ENCODE results near the gene IL36G.
A peak's percentile ranks its signal among the peaks of the same experiment; 100 is the strongest.

The IL36G gene

DNA sequence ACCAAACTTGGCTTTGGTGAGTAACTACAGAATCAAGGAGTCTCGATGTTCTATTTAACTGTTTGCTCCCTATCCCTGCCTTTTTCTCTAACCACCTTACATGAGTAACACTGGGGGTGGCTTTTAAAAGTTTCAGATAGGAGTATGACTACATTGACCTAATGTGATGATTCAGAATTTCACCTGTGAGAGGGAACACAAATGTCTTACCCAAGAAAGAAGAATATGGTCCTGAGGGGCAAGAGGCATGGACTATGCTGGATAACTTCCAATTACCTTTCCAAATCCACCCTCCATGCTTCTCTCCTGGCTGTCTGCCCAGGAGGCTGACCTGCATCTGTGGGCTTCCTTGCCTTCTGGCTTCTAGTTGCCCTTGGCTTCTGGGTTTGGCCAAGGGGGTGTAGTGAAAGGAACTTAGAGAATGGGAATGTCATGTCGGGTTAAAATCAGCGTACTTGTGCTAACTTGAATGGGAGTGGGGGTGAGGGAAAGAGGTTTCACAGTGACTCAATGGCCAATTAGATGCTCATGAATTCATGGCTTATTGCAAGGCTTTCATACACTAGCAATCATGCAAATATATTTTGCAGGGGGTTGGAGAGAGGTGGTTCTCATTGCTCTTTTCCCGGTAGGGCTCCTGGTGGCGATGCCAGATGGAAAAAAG lies 5.3 kb upstream of the IL36G start:
- DNase-seq (ENCODE audit: low read depth): no peak

DNA sequence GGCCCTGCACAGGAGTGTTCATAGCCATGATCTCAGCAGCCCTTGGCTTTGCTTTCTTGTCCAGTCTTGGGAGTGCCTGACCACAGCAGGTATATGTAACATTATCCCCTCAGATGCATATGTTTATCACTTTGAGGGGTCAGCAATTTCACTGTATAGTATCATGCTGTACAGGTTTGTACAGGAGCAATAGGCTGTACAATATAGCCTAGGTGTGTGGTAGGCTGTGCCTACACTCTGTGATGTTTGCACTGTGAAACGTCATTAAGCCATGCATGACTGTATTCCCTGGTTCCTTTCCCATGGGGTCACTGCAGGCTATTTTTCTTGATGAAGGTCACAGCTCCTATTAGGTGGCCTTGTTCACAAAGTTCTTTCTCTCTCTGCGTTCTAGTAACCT lies 4.7 kb upstream of the IL36G start:
- DNase-seq (ENCODE audit: low read depth): no peak

DNA sequence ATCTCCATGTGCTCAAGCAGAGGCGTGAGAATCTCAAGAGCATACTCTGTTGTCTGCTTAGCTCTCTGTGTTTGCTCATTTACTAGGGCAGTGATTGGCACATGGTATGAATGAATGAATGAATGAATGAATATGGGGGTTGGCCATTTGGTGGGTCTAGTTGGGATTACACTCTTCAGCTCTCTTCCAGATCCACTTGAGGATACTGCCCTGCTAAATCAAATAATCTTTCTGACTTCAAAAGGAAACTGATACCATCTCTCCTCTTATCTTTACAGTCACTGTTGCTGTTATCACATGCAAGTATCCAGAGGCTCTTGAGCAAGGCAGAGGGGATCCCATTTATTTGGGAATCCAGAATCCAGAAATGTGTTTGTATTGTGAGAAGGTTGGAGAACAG lies 1.9 kb downstream of the IL36G start:
- no peak for DNase-seq (ENCODE audit: low read depth)

DNA sequence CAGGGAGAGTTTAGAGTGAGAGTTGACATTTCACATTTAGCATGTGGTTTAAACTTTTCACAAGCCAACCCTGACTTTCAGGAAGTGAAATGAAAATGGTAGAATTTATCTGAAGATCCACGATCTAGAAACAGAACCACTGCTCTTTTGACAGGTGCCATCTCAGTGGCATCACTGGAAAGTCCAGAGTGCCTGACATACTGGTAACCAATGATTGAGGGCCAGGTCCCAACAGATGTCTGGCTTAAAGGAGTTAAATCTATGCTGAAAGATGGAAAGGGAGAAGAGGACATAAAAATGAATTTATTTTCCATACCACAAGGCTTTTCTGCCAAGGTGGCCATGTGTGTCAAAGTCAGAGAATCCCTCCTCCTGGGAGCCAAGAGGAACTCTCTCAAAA lies 2.7 kb downstream of the IL36G start:
- DNase-seq (ENCODE audit: low read depth): no peak

DNA sequence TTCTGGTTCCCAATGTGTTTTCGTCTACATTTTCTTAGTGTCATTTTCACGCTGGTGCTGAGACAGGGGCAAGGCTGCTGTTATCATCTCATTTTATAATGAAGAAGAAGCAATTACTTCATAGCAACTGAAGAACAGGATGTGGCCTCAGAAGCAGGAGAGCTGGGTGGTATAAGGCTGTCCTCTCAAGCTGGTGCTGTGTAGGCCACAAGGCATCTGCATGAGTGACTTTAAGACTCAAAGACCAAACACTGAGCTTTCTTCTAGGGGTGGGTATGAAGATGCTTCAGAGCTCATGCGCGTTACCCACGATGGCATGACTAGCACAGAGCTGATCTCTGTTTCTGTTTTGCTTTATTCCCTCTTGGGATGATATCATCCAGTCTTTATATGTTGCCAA lies 7.3 kb downstream of the IL36G start:
- no peak for DNase-seq (ENCODE audit: low read depth)

DNA sequence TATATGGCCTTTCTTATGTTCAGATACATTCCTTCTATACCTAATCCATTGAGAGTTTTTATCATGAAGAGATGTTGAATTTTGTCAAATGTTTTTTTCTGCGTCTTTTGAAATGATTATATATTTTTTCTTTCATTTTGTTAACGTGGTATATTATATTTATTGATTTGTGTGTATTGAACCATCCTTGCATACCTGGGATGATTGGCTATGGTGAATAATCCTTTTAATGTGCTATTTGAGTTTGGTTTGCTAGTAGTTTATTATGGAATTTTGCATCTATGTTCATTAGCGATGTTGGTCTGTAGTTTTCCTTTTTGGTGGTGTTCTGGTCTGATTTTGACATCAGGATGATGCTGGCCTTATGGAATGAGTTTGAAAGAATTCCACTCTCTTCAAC lies 11.8 kb downstream of the IL36G start:
- no peak for DNase-seq (ENCODE audit: low read depth)

DNA sequence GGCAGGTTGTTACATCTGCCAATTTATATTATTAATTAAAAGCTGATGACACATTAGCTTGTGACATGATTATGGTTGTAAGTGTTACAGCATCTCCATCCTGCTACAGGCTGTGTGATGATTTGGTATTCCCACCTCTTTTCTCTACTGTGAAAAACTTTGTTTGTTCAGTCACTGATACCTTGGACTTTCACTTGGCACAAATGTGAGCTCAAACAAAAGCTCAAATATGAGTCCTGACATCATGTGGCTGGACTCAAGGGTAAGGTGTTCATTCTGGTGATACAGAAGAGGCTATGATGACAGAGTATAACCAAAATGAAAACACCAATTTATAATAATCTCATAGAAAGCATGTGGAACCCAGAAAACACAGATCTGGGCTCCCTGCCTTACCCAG lies 16.0 kb downstream of the IL36G start:
- DNase-seq (ENCODE audit: low read depth): no peak

DNA sequence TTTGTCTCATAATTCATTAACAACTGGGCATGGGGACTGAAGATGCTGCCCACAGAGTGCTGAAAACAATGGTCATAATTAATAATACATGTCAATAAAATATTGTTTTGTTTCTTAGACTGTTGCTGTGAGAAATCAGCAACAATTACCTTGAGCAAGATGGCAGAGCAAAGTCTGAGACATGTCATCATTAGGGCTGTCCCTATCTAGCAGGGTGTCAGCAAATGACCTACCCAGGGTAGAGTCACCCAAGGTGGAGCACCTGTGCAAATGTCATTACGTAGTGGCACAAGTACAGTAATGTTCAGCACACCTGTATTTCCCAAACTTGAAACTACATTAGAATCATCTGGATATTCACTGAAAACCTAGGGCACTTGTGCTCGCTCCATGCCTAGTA lies 16.8 kb downstream of the IL36G start:
- DNase-seq (ENCODE audit: low read depth): no peak

DNA sequence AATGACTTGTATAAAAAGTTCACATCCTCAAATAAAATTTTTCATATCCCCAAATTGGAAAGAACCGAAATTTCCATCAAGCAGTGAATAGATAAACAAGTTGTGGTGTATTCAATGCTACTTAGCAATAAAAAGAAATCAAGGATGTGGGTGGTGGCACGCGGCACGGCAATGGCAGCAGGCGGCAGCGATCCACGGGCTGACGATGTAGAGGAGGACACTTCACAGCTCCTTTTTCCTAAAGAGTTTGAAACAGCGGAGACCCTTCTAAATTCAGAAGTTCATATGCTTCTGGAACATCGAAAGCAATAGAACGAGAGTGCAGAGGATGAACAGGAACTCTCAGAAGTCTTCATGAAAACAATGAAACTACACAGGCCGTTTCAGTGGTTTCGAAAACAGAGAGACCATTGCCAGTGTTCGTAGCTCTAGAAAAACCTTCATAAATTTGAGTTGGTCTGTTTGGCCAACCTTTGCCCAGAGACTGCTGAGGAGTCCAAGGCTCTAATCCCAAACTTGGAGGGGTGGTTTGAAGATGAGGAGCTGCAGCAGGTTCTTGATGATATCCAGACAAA lies 17.6 kb downstream of the IL36G start:
- DNase-seq (ENCODE audit: low read depth): no peak

DNA sequence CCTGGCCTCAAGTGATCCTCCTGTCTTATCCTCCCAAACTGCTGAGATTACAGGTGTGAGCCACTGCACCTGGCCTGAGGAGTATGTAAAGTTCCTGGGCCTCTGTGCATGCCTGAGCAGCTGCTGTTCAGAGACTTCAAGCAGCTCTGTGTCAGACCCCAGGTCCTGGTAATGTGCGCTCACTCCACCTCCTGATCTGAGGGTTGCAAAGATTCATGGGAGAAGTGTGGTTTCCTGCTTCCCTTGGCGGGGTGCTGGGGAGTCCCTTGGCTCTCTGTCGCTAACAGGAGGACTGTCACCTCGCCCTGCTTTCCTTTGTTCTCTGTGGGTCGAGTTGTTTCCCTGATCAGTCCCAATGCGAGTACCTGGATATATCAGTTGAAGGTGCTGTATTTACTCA lies 18.8 kb downstream of the IL36G start:
- peak; percentile 26 for DNase-seq (ENCODE audit: low read depth)

DNA sequence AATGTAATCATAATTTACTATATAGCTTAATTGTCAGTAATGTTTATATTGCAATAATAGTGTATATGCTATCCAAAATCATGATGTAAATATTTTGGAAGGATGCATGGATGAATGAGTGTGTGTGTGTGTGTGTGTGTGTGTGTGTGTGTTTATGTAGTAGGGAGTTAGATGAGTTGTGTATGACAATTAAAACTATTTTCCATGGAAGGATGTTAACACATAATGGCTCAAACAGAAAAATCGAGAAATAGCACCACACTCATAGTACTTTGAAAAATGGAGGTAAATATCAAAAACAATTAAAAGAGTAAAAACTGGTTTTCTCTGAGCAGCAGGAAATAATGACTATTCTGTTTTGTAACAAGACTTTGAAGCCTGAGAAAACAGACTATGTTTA lies 19.3 kb downstream of the IL36G start:
- no peak for DNase-seq (ENCODE audit: low read depth)

DNA sequence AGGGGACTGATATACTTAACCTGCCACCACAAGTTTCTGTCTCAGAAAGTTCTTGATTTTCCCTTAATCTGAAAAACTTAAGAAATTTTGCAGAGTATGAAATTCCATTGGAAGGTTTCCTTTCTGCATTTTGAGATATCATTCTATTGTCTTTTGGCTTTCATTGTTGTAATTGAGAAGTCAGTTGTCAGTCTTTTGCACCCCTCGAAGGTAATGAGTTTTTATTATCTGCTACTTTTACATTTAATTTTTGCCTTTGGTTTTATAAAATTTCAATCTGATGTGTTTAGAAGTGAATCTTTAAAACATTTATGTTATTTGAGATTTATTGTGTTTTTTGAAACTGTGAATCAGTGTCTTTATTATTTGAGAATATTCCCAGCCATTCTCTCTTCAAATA lies 22.6 kb downstream of the IL36G start:
- no peak for DNase-seq (ENCODE audit: low read depth)

DNA sequence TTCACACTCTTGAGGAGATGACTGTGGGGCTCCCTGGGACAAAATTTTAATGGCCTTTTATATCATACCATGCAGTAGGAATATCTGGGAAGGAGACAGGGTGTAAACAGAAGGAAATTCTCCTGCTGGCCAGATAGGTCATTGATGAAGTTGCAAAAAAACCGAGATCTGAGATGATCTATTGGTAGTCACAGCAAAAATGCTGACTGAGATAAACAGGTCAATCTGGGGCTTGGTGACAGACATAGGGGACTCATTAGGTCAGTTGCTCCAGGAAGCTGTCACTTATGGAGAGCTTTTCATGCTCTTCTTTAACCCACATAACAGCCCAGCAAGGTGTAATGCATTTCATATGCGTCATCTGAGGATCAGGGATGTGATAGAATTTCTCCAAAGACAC lies 24.9 kb downstream of the IL36G start:
- DNase-seq (ENCODE audit: low read depth): no peak

DNA sequence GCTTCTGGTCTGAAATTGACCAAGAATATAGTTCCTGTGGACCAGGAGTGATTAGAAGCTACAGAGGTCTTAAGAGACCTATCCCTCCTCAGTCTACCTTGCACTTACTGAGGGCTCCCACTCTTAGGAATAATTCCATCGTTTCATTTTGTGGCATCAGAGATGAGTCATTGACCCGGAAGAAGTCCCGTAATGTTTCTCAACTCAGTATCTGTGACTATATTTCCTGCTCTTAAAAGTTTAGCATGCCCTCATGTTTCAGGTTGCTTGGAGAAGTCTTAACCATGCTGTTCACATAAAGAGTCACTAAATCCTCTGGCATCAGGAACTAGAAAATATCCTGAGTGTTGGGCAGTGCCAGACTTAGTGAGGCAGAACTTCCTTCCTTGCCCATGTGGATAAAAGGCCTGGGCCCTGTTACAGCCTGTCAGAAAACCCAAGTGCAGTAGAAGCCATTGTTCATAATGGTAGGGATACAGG lies 27.3 kb downstream of the IL36G start, which contains the start of gene IL36A:
IL36A (plus strand) TSS at position 430 of the 480 bp plus-strand sequence. CDS start 413 bp downstream, outside the sequence.
- DNase-seq (ENCODE audit: low read depth): no peak

DNA sequence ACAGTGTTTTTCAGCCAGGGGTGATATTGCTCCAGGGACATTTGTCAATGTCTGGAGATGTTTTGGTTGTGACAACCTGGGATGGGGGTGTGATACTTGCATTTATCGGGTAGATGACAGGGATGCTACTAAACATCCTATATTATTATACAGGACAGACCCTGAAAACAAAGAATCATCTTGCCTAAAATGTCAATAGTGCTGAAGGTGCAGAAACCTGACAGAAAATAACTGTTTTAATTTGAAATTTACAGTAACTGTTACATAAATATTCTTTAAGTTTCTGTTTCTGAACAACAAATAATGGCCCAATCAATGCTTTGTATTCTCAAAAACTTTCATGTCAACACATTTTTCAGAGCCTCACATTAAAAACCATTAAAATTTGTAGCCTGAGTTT lies 29.4 kb downstream of the IL36G start:
- DNase-seq (ENCODE audit: low read depth): no peak

DNA sequence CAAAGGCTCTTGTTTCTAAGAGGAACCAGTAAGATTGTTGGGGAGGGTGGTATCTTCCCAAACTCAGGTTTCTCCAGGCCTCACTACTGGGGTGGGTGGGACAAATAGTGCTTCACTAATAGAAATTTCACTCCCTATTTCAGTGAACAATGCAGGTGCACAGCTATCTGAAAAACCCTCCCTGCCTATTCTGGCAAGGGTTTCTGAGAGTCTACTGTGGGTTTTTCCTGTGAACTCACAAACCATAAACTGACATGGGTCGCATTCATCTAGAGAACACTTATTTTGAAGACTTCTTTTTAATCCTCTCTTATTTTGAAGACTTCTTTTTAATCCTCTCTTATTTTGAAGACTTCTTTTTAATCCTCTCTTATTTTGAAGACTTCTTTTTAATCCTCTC lies 31.8 kb downstream of the IL36G start:
- no peak for DNase-seq (ENCODE audit: low read depth)

DNA sequence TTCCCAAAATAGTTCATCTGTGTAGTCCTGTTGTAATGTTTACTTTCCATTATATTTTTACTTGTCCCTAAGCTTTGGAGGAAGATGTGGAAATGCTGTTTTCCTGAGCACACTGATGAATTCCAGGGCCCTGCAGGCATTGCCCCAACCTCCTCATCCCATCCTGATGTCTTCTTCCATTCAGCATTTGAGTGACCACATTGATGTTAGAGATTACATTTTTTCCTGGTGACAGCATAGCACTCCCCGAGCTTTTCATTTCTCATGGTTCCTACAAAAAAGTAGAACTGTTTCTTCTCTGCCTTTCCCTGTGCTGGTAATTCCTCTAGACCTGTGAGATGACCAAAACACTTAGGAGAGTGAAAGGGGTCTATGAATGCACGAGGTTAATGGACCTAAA lies 32.3 kb downstream of the IL36G start:
- DNase-seq (ENCODE audit: low read depth): no peak

DNA sequence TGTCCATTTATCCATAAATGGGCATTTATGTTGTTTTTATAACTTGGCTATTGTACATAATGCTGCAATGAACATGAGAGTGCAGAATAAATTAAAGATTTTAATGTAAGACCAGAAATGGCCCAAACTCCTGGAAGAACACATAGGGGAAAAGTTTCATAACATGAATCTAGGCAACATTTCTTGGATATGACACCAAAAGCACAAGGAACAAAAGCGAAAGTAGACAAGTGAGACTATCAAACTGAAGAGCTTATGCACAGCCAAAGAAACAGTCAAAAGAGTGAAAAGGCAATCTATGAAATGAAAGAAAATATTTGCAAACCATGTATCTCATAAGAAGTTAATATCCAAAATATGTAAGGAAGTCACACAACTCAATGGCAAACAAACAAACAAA lies 33.3 kb downstream of the IL36G start:
- no peak for DNase-seq (ENCODE audit: low read depth)

DNA sequence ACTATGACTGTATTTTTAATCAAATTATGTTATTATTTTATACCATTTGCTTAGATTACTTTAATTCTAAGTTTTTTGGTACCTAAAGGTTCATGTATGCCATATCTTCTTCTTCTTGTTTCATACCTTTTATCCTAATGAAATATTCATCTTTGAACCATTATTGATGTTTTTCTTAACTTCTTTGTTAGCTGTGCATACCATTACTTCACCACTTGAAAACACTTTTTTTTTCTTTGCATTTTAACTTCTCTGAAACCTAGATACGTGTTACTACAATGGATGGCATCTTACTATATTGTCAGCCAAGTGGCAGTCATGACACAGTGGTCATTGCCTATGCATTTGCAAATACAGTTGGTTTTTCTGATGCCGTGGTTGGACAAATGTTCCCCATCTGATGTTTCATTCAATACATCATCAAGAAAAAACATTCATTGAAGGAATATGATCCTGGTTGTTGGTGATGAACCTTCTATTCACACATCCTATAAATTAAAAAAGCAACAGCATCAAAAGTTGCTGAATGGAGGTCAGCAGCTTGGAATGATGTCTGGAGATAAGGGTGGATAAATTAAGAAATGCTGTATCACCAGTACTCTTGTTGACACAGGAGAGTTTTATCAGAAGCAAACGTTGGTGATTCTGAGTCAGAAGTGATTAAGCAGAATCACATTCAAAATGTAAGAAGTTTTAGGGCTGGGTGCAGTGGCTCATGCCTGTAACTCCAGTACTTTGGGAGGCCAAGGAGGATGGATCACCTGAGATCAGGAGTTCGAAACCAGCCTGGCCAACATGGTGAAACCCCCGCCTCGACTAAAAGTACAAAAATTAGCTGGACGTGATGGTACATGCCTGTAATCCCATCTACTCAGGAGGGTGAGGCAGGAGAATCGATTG lies 34.9 kb downstream of the IL36G start:
- no peak for DNase-seq (ENCODE audit: low read depth)

DNA sequence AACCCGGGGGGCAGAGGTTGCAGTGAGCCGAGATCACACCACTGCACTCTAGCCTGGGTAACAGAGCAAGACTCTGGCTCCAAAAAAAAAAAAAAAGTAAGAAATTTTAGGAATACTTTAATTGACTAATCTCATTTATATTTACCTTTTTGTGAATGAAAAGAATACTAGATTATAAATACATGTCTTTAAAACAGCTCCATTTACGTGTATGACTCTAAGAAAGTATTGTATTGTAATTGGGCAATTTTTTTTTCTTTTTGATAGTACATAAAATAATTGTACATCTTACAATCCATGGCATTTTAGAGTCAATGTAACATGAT lies 35.5 kb downstream of the IL36G start:
- no peak for DNase-seq (ENCODE audit: low read depth)

DNA sequence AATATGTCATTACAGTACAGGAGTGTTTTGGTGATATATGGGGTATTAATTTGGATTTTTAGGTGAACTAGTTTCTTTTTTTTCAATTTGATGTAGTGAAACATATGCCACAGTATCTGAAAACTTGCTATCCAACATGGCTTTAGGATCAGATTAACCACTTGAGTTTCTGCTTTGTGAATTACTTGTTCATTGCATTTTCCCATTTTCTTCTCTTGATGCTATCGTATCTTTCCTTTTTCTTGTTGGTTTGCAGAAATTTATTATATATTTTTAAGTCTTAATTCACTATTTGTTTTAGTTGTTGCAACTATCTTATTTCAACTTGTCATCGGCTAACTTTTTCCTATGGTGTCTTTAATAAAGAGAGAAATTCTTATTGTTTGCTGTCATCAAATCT lies 36.3 kb downstream of the IL36G start:
- DNase-seq (ENCODE audit: low read depth): no peak

DNA sequence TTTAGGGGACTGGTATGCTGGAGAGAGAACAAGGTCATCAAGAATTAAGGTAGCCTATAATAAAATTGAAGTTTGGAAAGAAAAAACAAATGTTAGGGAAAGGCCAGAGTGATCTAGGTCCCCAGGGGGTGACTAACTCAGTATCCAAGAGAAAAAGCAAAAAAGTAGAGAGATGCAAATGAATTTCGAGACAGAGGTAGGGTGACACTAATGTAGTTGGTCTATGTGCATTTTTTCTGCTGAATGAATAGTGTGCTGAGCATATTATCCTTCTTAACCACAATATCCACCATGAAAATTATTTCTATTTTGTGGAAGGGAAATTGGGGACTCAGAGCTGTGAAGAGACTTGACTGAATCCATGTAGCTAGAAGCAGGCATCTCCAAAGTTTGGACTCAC lies 37.2 kb downstream of the IL36G start:
- DNase-seq (ENCODE audit: low read depth): no peak

DNA sequence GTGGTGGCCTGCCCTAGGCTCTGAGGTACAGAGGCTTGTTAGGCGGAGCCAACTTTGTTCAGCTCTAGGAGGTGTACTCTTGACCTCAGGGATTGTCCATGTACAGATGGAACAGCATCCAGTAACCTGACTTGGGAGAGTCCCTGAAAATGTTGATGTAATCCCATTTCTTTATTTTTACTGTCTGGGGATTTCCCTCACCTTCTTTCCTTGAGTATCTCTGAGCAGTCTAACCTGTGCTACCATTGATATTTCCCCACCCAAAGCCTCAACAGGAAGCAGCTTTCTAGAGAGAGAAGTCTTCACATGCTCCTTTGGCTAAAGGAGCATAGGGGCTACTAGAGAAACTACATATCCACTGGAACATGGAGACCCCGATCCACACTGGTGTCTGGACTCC lies 37.8 kb downstream of the IL36G start:
- no peak for DNase-seq (ENCODE audit: low read depth)

Data from stimulated activated CD8-positive, alpha-beta memory T cell treated with anti-CD3 and anti-CD28 coated beads, Interleukin-15, amount 100 ng/mL, for 1 hour (primary cell).